B cell (primary cell): ENCODE data around the gene RBM43. TPM values are rescaled to one million over a fixed set of nuclear protein-coding genes. Genes with fewer than 3 reads are reported as not detected.

ENCODE experiments used
- ATAC-seq: fragments of 200-7000 bp; cut with Tn5 transposase; one replicate; pipeline ENCODE4 v1.10.0; 2021; ENCODE audit warnings: low read depth, mild to moderate bottlenecking, moderate number of reproducible peaks, moderate library complexity
- CTCF ChIA-PET: fragments of 350-600 bp; sonication (Branson Sonifier 250); formaldehyde crosslinking; loops from one replicate; lab custom pipeline; 2021; ENCODE audit warnings: antibody characterized with exemption, inconsistent platforms; lab: Charles Lee
- POLR2A ChIA-PET: fragments of 350-600 bp; sonication (Branson Sonifier 250); formaldehyde crosslinking; loops from one replicate; lab custom pipeline; 2021; ENCODE audit warnings: antibody characterized with exemption; lab: Charles Lee
- DNase-seq: peaks from one replicate; pipeline ENCODE4 v3.0.0; 2013
- H2AFZ ChIP-seq: 2 replicates; pipeline ENCODE4 v1.6.1; 2012; ENCODE audit warnings: mild to moderate bottlenecking, low read depth, low read length; ENCODE audit not compliant: insufficient read depth, poor library complexity, severe bottlenecking
- H3K27ac ChIP-seq, 2 donors: 1 replicate in 1 of 2; 2 replicates in 1 of 2; pipeline ENCODE4 v1.5.1; 2012 to 2013; ENCODE audit warnings: low read length in 2 of 2, mild to moderate bottlenecking in 2 of 2, moderate library complexity in 1 of 2
- H3K27me3 ChIP-seq, 4 experiments: fragments of 200-600 bp in 1 of 4; sonication (generic) in 1 of 4; replicated peaks in 1 of 4; 1 replicate in 2 of 4; 2 replicates in 2 of 4; pipeline versions ENCODE4 v1.6.1 to v1.7.0; 2013 to 2016; ENCODE audit warnings: low read length in 3 of 4, mild to moderate bottlenecking in 2 of 4, mixed read lengths in 1 of 4, moderate library complexity in 1 of 4; ENCODE audit not compliant: insufficient read depth in 4 of 4, control insufficient read depth in 3 of 4; ENCODE audit errors: control extremely low read depth in 1 of 4
- H3K36me3 ChIP-seq, 2 experiments: replicated peaks in 1 of 2; 1 replicate in 1 of 2; 2 replicates in 1 of 2; pipeline versions ENCODE4 v1.6.1 to v1.7.1; 2013; ENCODE audit warnings: low read length in 1 of 2; ENCODE audit not compliant: insufficient read depth in 2 of 2, control insufficient read depth in 1 of 2; ENCODE audit errors: control extremely low read depth in 1 of 2, extremely low read depth in 1 of 2
- H3K4me1 ChIP-seq, 2 donors: fragments of 200-600 bp in 1 of 2; sonication (generic) in 1 of 2; 1 replicate in 1 of 2; 2 replicates in 1 of 2; pipeline versions ENCODE4 v1.5.1 to v1.6.1; 2013 to 2017; ENCODE audit warnings: low read length in 2 of 2; ENCODE audit not compliant: control insufficient read depth in 2 of 2, insufficient read depth in 2 of 2
- H3K4me2 ChIP-seq: replicated peaks from 2 replicates; pipeline ENCODE3; 2012; ENCODE audit warnings: mild to moderate bottlenecking, low read depth, low read length; ENCODE audit not compliant: poor library complexity, severe bottlenecking
- H3K4me3 ChIP-seq, 5 experiments: fragments of 200-600 bp in 1 of 5; sonication (generic) in 1 of 5; 1 replicate in 3 of 5; 2 replicates in 2 of 5; pipeline versions ENCODE4 v1.5.1 to v1.7.0; 2011 to 2016; ENCODE audit warnings: low read length in 4 of 5, mild to moderate bottlenecking in 4 of 5, low read depth in 2 of 5, control low read depth in 1 of 5, moderate library complexity in 1 of 5; ENCODE audit not compliant: insufficient read depth in 1 of 5; ENCODE audit errors: control extremely low read depth in 1 of 5, extremely low read depth in 1 of 5
- H3K79me2 ChIP-seq: fragments of 200-600 bp; sonication (generic); one replicate; pipeline ENCODE4 v1.6.0; 2016; ENCODE audit warnings: low read length; ENCODE audit not compliant: control insufficient read depth, insufficient read depth
- H3K9ac ChIP-seq: fragments of 200-600 bp; sonication (generic); 2 replicates; pipeline ENCODE4 v1.6.1; 2017; ENCODE audit warnings: mild to moderate bottlenecking, low read length, moderate library complexity
- H3K9me3 ChIP-seq, 3 donors: one replicate each; pipeline versions ENCODE4 v1.6.1 to v1.7.1; 2013; ENCODE audit warnings: low read length in 2 of 3; ENCODE audit not compliant: control insufficient read depth in 2 of 3, insufficient read depth in 1 of 3; ENCODE audit errors: control extremely low read depth in 1 of 3
- H4K20me1 ChIP-seq: 2 replicates; pipeline ENCODE4 v1.6.0; 2012; ENCODE audit warnings: mild to moderate bottlenecking, low read length; ENCODE audit not compliant: insufficient read depth, control insufficient read depth, poor library complexity, severe bottlenecking
- H3K27ac Mint-ChIP-seq: one replicate; pipeline ENCODE4 v1.8.0; 2021; ENCODE audit warnings: mixed read lengths
- H3K27me3 Mint-ChIP-seq: one replicate; pipeline ENCODE4 v1.8.0; 2021; ENCODE audit warnings: mixed read lengths
- H3K4me1 Mint-ChIP-seq: one replicate; pipeline ENCODE4 v1.8.0; 2021; ENCODE audit warnings: mixed read lengths
- H3K4me3 Mint-ChIP-seq: one replicate; pipeline ENCODE4 v1.8.0; 2021; ENCODE audit warnings: mixed read lengths
- H3K9me3 Mint-ChIP-seq: one replicate; pipeline ENCODE4 v1.8.0; 2022; ENCODE audit warnings: mixed read lengths; ENCODE audit not compliant: insufficient read depth
- CTCF ChIP-seq: fragments of 200-600 bp; IDR thresholded peaks from one replicate; pipeline ENCODE4 v1.8.0; 2022; ENCODE audit warnings: antibody characterized with exemption, mild to moderate bottlenecking
- EZH2 ChIP-seq: IDR thresholded peaks from 2 replicates; pipeline ENCODE4 v1.6.1; 2012; ENCODE audit warnings: borderline replicate concordance, low read depth, mild to moderate bottlenecking, moderate library complexity, low read length; ENCODE audit not compliant: insufficient read depth, poor library complexity, severe bottlenecking
- WGBS: methylation state at CpG from one replicate; pipeline ENCODE4 v1.1.5; 2013; ENCODE audit warnings: missing lambda C conversion rate; ENCODE audit not compliant: insufficient coverage; 5-methylcytosine and 5-hydroxymethylcytosine counted together
- intact Hi-C: fragments of 100-400 bp; cut with micrococcal nuclease; formaldehyde crosslinking; loops from one replicate; pipeline ENCODE4 v1.10.0; 2022
- polyA plus RNA-seq: library from polyadenylated mRNA; depleted of rRNA; stranded (reverse); fragments of >200 nt; gene quantifications from 2 replicates; pipeline ENCODE4 v1.2.3, GENCODE V29; 2012
- total RNA-seq, 2 donors: library from RNA; stranded (reverse); fragments of 120-200 nt in 1 of 2; gene quantifications; 1 replicate in 1 of 2; 2 replicates in 1 of 2; pipeline versions ENCODE4 v1.2.3 to v1.2.4, GENCODE V29; 2013 to 2022

Gene RBM43
- total and polyA plus RNA-seq, 2 donors (not counting 1 experiment from before 2014, with no cell fraction given): 4.8 to 8.4 TPM

DNA sequence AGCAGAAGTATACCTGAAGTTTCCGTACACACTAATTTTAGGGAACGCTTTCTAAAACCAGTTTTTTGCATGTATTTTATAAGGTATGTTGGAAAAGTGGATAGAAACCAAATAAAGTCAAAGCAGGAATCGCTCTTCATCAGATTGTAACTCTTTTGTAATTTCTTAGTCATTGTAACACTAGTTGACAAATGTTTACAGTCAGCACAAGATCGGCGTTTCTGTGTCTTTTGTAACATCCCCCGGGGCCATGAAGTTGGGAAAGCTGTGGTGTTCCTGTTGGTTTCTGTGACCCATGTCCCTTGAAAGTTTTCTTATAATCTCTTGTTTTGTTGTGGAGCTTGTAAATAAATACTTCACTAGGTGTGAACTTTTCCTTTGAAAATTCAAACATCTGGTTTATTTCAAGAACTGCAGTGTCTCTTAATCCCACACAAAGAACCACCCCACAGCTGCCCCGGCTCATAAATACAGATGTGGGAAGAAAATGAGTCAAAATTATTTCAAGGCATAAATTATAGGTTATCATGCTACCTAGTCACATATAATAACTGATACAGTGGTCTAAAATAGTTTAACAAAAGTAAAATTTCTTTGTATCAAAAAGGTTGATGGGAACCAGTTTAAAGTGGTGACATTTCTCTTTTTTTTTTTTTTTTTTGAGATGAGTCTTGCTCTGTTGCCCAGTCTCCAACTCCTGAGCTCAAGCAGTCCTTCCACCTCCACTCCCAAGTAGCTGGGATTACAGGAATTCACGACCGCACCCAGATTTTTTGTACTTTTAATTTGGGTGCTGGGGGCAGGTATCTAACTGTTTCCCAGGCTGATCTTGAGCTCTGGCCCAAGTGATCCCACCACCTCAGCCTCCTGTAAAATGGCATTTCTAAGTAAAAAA, 28.6 kb upstream of the RBM43 start:
- CTCF ChIA-PET: interaction anchor here (0.6 to 2.8 kb wide), 6 partner anchors 8 to 147 kb away, joined by 3 to 13 read pairs (median 4); partner anchors contain the start of genes RBM43 and RIF1

More for the DNA sequence above, 28.6 kb upstream of the RBM43 start:
- intact Hi-C loops: loop anchor here (1.0 to 5.0 kb wide), 5 partner anchors 8 to 1703 kb away; partner anchors contain the start of genes ARL5A, MMADHC, RBM43 and RIF1
- peak overlapping the region; percentile 96 for H3K9ac ChIP-seq
- no peak for ATAC-seq
- H4K20me1 ChIP-seq: peaks cover 14% of the 10 kb centered on the region
- H3K27me3 ChIP-seq: no peaks in the 10 kb centered on the region
- peak overlapping the region; percentile 85 for H2AFZ ChIP-seq
- peaks cover 40% of the 10 kb centered on the region for H3K79me2 ChIP-seq
- Mint-ChIP-seq H3K27ac (peak overlapping the region; percentile 97), H3K9me3 (no peaks in the 10 kb centered on the region), H3K4me1 (peaks cover 36% of the 10 kb centered on the region), H3K27me3 (no peaks in the 10 kb centered on the region), H3K4me3 (peak overlapping the region; percentile 94)
- peaks cover 0 to 2% of the 10 kb centered on the region in 2 experiments for H3K36me3 ChIP-seq
- POLR2A ChIA-PET: interaction anchor here (0.7 to 1.9 kb wide), 3 partner anchors 29 to 1703 kb away, joined by 3 to 17 read pairs (median 4); partner anchors contain the start of genes MMADHC and RBM43
- H3K9me3 ChIP-seq: peaks cover 0 to under 1% (median 0%) of the 10 kb centered on the region in 3 donors
- TF ChIP-seq CTCF: no peak
- TF ChIP-seq EZH2: no peak
- peak overlapping the region; percentile 75 to 97 (median 92) for H3K4me3 ChIP-seq
- peak; percentile 13 for DNase-seq
- H3K4me1 ChIP-seq: peaks cover 27 to 31% of the 10 kb centered on the region in 2 donors
- H3K27ac ChIP-seq: peak overlapping the region; percentile 95 to 97
- no CpG with 5 or more reads among the region's 9 CpGs for WGBS
- H3K4me2 ChIP-seq: peak overlapping the region; percentile 76
